OCI-LY7 (cell line): Measurements from ENCODE around the gene PLOD1. TPM values are rescaled to one million over a fixed set of nuclear protein-coding genes. Genes with fewer than 3 reads are reported as not detected.
A peak's percentile ranks its signal among the peaks of the same experiment; 100 is the strongest.

ENCODE experiments used
- BruUV-seq: library from RNA; stranded (reverse); fragments of 400-500 nt; replicated peaks from 2 replicates; lab custom pipeline; 2021; lab: Mats Ljungman, UMichigan
- CTCF ChIA-PET: fragments of 300-600 bp; sonication (Branson Sonifier 250); formaldehyde crosslinking; loops from one replicate; lab custom pipeline; 2022; ENCODE audit warnings: antibody characterized with exemption; ENCODE audit not compliant: unreplicated experiment; lab: Charles Lee
- POLR2A ChIA-PET: fragments of 300-600 bp; sonication (Branson Sonifier 250); formaldehyde crosslinking; loops from one replicate; lab custom pipeline; 2022; ENCODE audit warnings: antibody characterized with exemption; lab: Charles Lee
- DNase-seq: peaks from one replicate; pipeline ENCODE4 v3.0.0-alpha.2; 2015; ENCODE audit warnings: low spot score
- H2AFZ ChIP-seq: fragments of 200-600 bp; sonication (generic), shearing (Covaris generic); 2 replicates; pipeline ENCODE4 v1.6.1; 2014; ENCODE audit warnings: mild to moderate bottlenecking, antibody characterized with exemption, low read length, moderate library complexity
- H3K27ac ChIP-seq: fragments of 200-600 bp; sonication (generic); 2 replicates; pipeline ENCODE4 v1.5.1; 2014; ENCODE audit warnings: mixed run types, low read depth, mild to moderate bottlenecking, moderate library complexity, low read length, inconsistent platforms; ENCODE audit not compliant: poor library complexity, severe bottlenecking
- H3K36me3 ChIP-seq: fragments of 200-600 bp; sonication (generic); 2 replicates; pipeline ENCODE4 v1.6.1; 2014; ENCODE audit warnings: mild to moderate bottlenecking, antibody characterized with exemption, low read length, moderate library complexity, mixed read lengths; ENCODE audit not compliant: insufficient read depth
- H3K4me1 ChIP-seq: fragments of 200-600 bp; sonication (generic); 2 replicates; pipeline ENCODE4 v1.5.1; 2014; ENCODE audit warnings: mild to moderate bottlenecking, low read length; ENCODE audit not compliant: insufficient read depth, poor library complexity, severe bottlenecking
- H3K4me2 ChIP-seq: fragments of 200-600 bp; sonication (generic); 2 replicates; pipeline ENCODE4 v1.6.1; 2014; ENCODE audit warnings: mild to moderate bottlenecking, low read length
- H3K4me3 ChIP-seq: fragments of 200-600 bp; sonication (generic); 2 replicates; pipeline ENCODE4 v1.5.1; 2014; ENCODE audit warnings: mild to moderate bottlenecking, low read depth, low read length; ENCODE audit not compliant: poor library complexity, severe bottlenecking
- H3K79me2 ChIP-seq: fragments of 200-600 bp; sonication (generic); 2 replicates; pipeline ENCODE4 v1.6.1; 2016; ENCODE audit warnings: low read depth, mild to moderate bottlenecking, low read length, moderate library complexity, mixed read lengths; ENCODE audit not compliant: insufficient read depth
- H3K9me2 ChIP-seq: fragments of 200-600 bp; sonication (generic); 2 replicates; pipeline ENCODE4 v1.6.1; 2016; ENCODE audit warnings: mild to moderate bottlenecking, low read length, mixed read lengths; ENCODE audit not compliant: insufficient read depth
- H3K9me3 ChIP-seq: fragments of 200-600 bp; sonication (generic); 2 replicates; pipeline ENCODE4 v1.6.1; 2014; ENCODE audit warnings: mild to moderate bottlenecking, mixed run types, low read length, mixed read lengths
- H4K20me1 ChIP-seq: fragments of 200-600 bp; sonication (generic); 2 replicates; pipeline ENCODE4 v1.6.1; 2014; ENCODE audit warnings: mild to moderate bottlenecking, antibody characterized with exemption, low read length, moderate library complexity, mixed read lengths; ENCODE audit not compliant: insufficient read depth
- EZH2phosphoT487 ChIP-seq: fragments of 200-600 bp; sonication (generic); IDR thresholded peaks from 2 replicates; pipeline ENCODE4 v1.6.1; 2018; ENCODE audit warnings: low read depth, borderline replicate concordance, mild to moderate bottlenecking, mixed run types, antibody characterized with exemption, low read length, moderate library complexity, mixed read lengths
- intact Hi-C: fragments of 100-400 bp; cut with micrococcal nuclease; formaldehyde crosslinking; loops from one replicate; pipeline ENCODE4 v1.10.0; 2022; ENCODE audit not compliant: unreplicated experiment
- total RNA-seq, 2 experiments: library from RNA; depleted of rRNA in 1 of 2; stranded (reverse); fragments of >200 nt in 1 of 2; shearing (Covaris generic) in 1 of 2; gene quantifications; 2 replicates each; pipeline ENCODE4 v1.2.3, GENCODE V29; 2014 to 2022
- TF ChIP-seq, protein P1 (sequence below): fragments of 200-600 bp; sonication (generic); conservative IDR thresholded peaks from 2 replicates; pipeline ENCODE4 v1.5.1; 2014; ENCODE audit warnings: mild to moderate bottlenecking, antibody characterized with exemption, low read length, moderate library complexity, mixed read lengths

Gene PLOD1
- total RNA-seq, 2 experiments from 2014 or later = 11.3 to 11.7 TPM

- Histone ChIP-seq H4K20me1 (no peaks in the 10 kb centered on the region), H3K4me2 (no peak overlapping the region), H3K9me2 (no peaks in the 10 kb centered on the region), H2AFZ (no peak overlapping the region), H3K27ac (no peak overlapping the region), H3K4me3 (no peak overlapping the region), H3K9me3 (no peaks in the 10 kb centered on the region), H3K79me2 (no peaks in the 10 kb centered on the region), H3K36me3 (peaks cover 85% of the 10 kb centered on the region), H3K4me1 (no peaks in the 10 kb centered on the region)
- intact Hi-C loops = no loop called here
- POLR2A ChIA-PET = interaction anchor here (0.6 to 1.0 kb wide), 3 partner anchors 22 to 81 kb away, joined by 3 to 6 read pairs (median 4); partner anchors contain the start of gene MIIP
- no TSS peak for BruUV-seq
- DNase-seq = no peak
- CTCF ChIA-PET = no interaction called here
- no peak for TF ChIP-seq EZH2phosphoT487
- TF ChIP-seq, protein P1, sequence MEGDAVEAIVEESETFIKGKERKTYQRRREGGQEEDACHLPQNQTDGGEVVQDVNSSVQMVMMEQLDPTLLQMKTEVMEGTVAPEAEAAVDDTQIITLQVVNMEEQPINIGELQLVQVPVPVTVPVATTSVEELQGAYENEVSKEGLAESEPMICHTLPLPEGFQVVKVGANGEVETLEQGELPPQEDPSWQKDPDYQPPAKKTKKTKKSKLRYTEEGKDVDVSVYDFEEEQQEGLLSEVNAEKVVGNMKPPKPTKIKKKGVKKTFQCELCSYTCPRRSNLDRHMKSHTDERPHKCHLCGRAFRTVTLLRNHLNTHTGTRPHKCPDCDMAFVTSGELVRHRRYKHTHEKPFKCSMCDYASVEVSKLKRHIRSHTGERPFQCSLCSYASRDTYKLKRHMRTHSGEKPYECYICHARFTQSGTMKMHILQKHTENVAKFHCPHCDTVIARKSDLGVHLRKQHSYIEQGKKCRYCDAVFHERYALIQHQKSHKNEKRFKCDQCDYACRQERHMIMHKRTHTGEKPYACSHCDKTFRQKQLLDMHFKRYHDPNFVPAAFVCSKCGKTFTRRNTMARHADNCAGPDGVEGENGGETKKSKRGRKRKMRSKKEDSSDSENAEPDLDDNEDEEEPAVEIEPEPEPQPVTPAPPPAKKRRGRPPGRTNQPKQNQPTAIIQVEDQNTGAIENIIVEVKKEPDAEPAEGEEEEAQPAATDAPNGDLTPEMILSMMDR = no peak
Observed at GRCh38 chr1:11997081-11997850, 62.7 kb downstream of the PLOD1 start.

- Histone ChIP-seq H3K9me3 (no peaks in the 10 kb centered on the region), H3K4me2 (no peak overlapping the region), H3K4me3 (no peak overlapping the region), H3K9me2 (no peaks in the 10 kb centered on the region), H2AFZ (no peak overlapping the region), H3K4me1 (no peaks in the 10 kb centered on the region), H3K79me2 (no peaks in the 10 kb centered on the region), H3K27ac (no peak overlapping the region), H4K20me1 (no peaks in the 10 kb centered on the region), H3K36me3 (peaks cover 85% of the 10 kb centered on the region)
- DNase-seq = no peak
- intact Hi-C loops = no loop called here
- TSS peak; percentile 30 for BruUV-seq
- TF ChIP-seq, protein P1 = no peak
- TF ChIP-seq EZH2phosphoT487 = no peak
- ChIA-PET POLR2A (no interaction called here), CTCF (no interaction called here)
Observed at GRCh38 chr1:11998636-11999035, 64.1 kb downstream of the PLOD1 start.

DNA sequence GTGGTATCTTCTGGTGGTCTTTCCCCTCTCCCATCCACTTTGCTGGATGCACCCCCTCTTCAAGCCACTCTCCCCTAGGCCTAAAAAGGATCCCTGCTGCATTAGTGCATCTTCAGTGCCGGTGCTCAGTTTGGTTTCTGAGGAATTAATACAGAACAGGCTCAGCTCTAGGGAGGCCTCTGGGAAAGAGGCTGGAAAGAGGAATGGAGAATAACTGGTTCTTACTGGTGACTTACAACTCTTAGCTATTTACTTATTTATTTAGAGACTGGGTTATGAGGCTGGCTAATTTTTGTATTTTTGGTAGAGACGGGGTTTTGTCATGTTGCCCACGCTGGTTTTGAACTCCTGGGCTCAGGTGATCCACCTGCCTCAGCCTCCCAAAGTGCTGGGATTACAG lies 64.7 kb downstream of the PLOD1 start:
- Histone ChIP-seq H3K4me2 (no peak overlapping the region), H3K27ac (no peak overlapping the region), H2AFZ (no peak overlapping the region), H3K4me3 (no peak overlapping the region), H3K9me3 (no peaks in the 10 kb centered on the region), H3K36me3 (peaks cover 85% of the 10 kb centered on the region), H3K79me2 (no peaks in the 10 kb centered on the region), H4K20me1 (no peaks in the 10 kb centered on the region), H3K9me2 (no peaks in the 10 kb centered on the region), H3K4me1 (no peaks in the 10 kb centered on the region)
- no peak for DNase-seq
- CTCF ChIA-PET = no interaction called here
- POLR2A ChIA-PET = no interaction called here
- BruUV-seq = no TSS peak
- intact Hi-C loops = no loop called here
- TF ChIP-seq EZH2phosphoT487 = no peak
- TF ChIP-seq, protein P1 = no peak
